Renal cortex interstitium (tissue), 15 donors: ENCODE data around the gene RRP12. TPM values are rescaled to one million over a fixed set of nuclear protein-coding genes. Genes with fewer than 3 reads are reported as not detected.
A peak's percentile ranks its signal among the peaks of the same experiment; 100 is the strongest.
"Not testable (repeated sequence)": the region's sequence is repeated elsewhere in the genome, so short reads cannot be mapped to it uniquely, and the experiment has no call there.

Experiments used
- DNase-seq, 11 donors: peaks; one replicate each; pipeline ENCODE4 v3.0.0-alpha.2; 2013; ENCODE audit warnings: low read depth in 9 of 11, low spot score in 4 of 11; ENCODE audit errors: extremely low read depth in 1 of 11
- long read RNA-seq, 16 experiments: transcript quantifications; one replicate each; lab custom pipeline, GENCODE V29; 2026
- polyA plus RNA-seq, 3 donors: library from polyadenylated mRNA; unstranded; fragments of 120-200 nt; gene quantifications; one replicate each; pipeline ENCODE4 v1.2.1, GENCODE V29; 2013; ENCODE audit not compliant: insufficient read length in 3 of 3

RRP12 gene
- polyA plus RNA-seq = 10 to 100 TPM; 23.9 to 31.3 (median 25.9) TPM
- long read RNA-seq, donor 1, full-length matches to known transcripts = 4 of 131 reads
- long read RNA-seq, donor 1, partial matches to known transcripts = 16 of 131 reads
- long read RNA-seq, donor 1, other reads (novel, unspliced or antisense) = 111 of 131 reads
- long read RNA-seq, donor 2, full-length matches to known transcripts = 3 of 3 reads
- long read RNA-seq, donor 2, partial matches to known transcripts = 0 of 3 reads
- long read RNA-seq, donor 2, other reads (novel, unspliced or antisense) = 0 of 3 reads
- long read RNA-seq, donor 3, partial matches to known transcripts = 186 of 187 reads
- long read RNA-seq, donor 3, other reads (novel, unspliced or antisense) = 0 of 187 reads
- long read RNA-seq, donor 4, full-length matches to known transcripts = 2 of 2 reads
- long read RNA-seq, donor 4, partial matches to known transcripts = 0 of 2 reads
- long read RNA-seq, donor 4, other reads (novel, unspliced or antisense) = 0 of 2 reads
- long read RNA-seq, donor 5 = 0 reads
- long read RNA-seq, donor 6, full-length matches to known transcripts = 5 of 5 reads
- long read RNA-seq, donor 6, partial matches to known transcripts = 0 of 5 reads
- long read RNA-seq, donor 6, other reads (novel, unspliced or antisense) = 0 of 5 reads
- long read RNA-seq, donor 7, partial matches to known transcripts = 0 of 1 reads
- long read RNA-seq, donor 7, other reads (novel, unspliced or antisense) = 0 of 1 reads
- long read RNA-seq, donor 8, full-length matches to known transcripts = 2 of 222 reads
- long read RNA-seq, donor 8, partial matches to known transcripts = 27 of 222 reads
- long read RNA-seq, donor 8, other reads (novel, unspliced or antisense) = 193 of 222 reads
- long read RNA-seq, donor 9 = 0 reads
- long read RNA-seq, donor 10, full-length matches to known transcripts = 2 of 2 reads
- long read RNA-seq, donor 10, partial matches to known transcripts = 0 of 2 reads
- long read RNA-seq, donor 10, other reads (novel, unspliced or antisense) = 0 of 2 reads
- long read RNA-seq, donor 11, partial matches to known transcripts = 0 of 1 reads
- long read RNA-seq, donor 11, other reads (novel, unspliced or antisense) = 0 of 1 reads
- long read RNA-seq, donor 12 = 0 reads
- long read RNA-seq, donor 13 = 0 reads
- long read RNA-seq, donor 14, partial matches to known transcripts = 0 of 1 reads
- long read RNA-seq, donor 14, other reads (novel, unspliced or antisense) = 0 of 1 reads
- long read RNA-seq, donor 15 = 0 reads
- long read RNA-seq, donor 16, full-length matches to known transcripts = 3 of 331 reads
- long read RNA-seq, donor 16, partial matches to known transcripts = 328 of 331 reads
- long read RNA-seq, donor 16, other reads (novel, unspliced or antisense) = 0 of 331 reads

- DNase-seq = peak; percentile 92 to 99 (median 96)
These were observed at the start of gene RRP12 for GRCh38 chr10:97400665-97401454. RRP12 (minus strand) TSS chr10:97401340; CDS start chr10:97401231, 109 bp downstream.

- no peak for DNase-seq
These were observed 49.7 kb upstream of the RRP12 start for GRCh38 chr10:97450828-97451227.

- peak; percentile 85 to 95 (median 91) for DNase-seq
These were observed 44.8 kb upstream of the RRP12 start, which contains the start of the genes EXOSC1 and ZDHHC16 for GRCh38 chr10:97445722-97446639. EXOSC1 (minus strand) TSS chr10:97446006; CDS start chr10:97445985, 21 bp downstream. ZDHHC16 (plus strand) TSS chr10:97446175; CDS start chr10:97451676, 5,501 bp downstream.

GRCh38 chr10:97445357-97445721 is 44.2 kb upstream of the RRP12 start:
- no peak for DNase-seq

- DNase-seq = no peak
These were observed 43.1 kb upstream of the RRP12 start for GRCh38 chr10:97444212-97444611.

- DNase-seq = no peak
These were observed 41.1 kb upstream of the RRP12 start for GRCh38 chr10:97442277-97442676.

- DNase-seq = no peak
These were observed 34.1 kb upstream of the RRP12 start for GRCh38 chr10:97435211-97435610.

GRCh38 chr10:97434557-97434956 is 33.4 kb upstream of the RRP12 start:
- DNase-seq = no peak

- DNase-seq = no peak
These were observed 32.9 kb upstream of the RRP12 start for GRCh38 chr10:97434055-97434454.

- no peak for DNase-seq
These were observed 27.4 kb upstream of the RRP12 start for GRCh38 chr10:97428572-97428981.

GRCh38 chr10:97427571-97428179 is 26.5 kb upstream of the RRP12 start:
- no peak for DNase-seq

- DNase-seq = no peak
These were observed 25.8 kb upstream of the RRP12 start for GRCh38 chr10:97426776-97427570.

- DNase-seq = peak; percentile 89 to 95 (median 93)
These were observed 25.0 kb upstream of the RRP12 start, which contains the start of gene PGAM1 for GRCh38 chr10:97425964-97426775. PGAM1 (plus strand) TSS chr10:97426191; CDS start chr10:97426308, 117 bp downstream.

GRCh38 chr10:97423757-97424098 is 22.6 kb upstream of the RRP12 start:
- not testable (repeated sequence) for DNase-seq

GRCh38 chr10:97416565-97416964 is 15.4 kb upstream of the RRP12 start:
- DNase-seq = no peak
